Activated B cell treated with CpG ODN at 0.5 μM for 24 hours (primary cell): Measurements from ENCODE around the gene SAMHD1. TPM values are rescaled to one million over a fixed set of nuclear protein-coding genes. Genes with fewer than 3 reads are reported as not detected.
"Not testable (repeated sequence)": the region's sequence is repeated elsewhere in the genome, so short reads cannot be mapped to it uniquely, and the experiment has no call there.

Experiments used
- ATAC-seq: fragments of 200-7000 bp; cut with Tn5 transposase; one replicate; pipeline ENCODE4 v1.10.0; 2021; ENCODE audit warnings: low read depth, mild to moderate bottlenecking, moderate library complexity
- CTCF ChIA-PET: fragments of 350-600 bp; sonication (Branson Sonifier 250); formaldehyde crosslinking; loops from one replicate; lab custom pipeline; 2021; ENCODE audit warnings: antibody characterized with exemption; lab: Charles Lee
- POLR2A ChIA-PET: fragments of 350-600 bp; sonication (Branson Sonifier 250); formaldehyde crosslinking; loops from one replicate; lab custom pipeline; 2021; ENCODE audit warnings: antibody characterized with exemption; lab: Charles Lee
- DNase-seq: peaks from one replicate; pipeline ENCODE4 v3.0.0; 2022
- H3K27ac Mint-ChIP-seq: one replicate; pipeline ENCODE4 v1.8.0; 2020; ENCODE audit warnings: mixed read lengths
- H3K27me3 Mint-ChIP-seq: one replicate; pipeline ENCODE4 v1.8.0; 2021; ENCODE audit warnings: mixed read lengths
- H3K36me3 Mint-ChIP-seq: one replicate; pipeline ENCODE4 v1.8.0; 2021; ENCODE audit warnings: low read depth, mixed read lengths
- H3K4me1 Mint-ChIP-seq: one replicate; pipeline ENCODE4 v1.8.0; 2021; ENCODE audit warnings: mixed read lengths
- H3K4me3 Mint-ChIP-seq: one replicate; pipeline ENCODE4 v1.8.0; 2020; ENCODE audit warnings: mild to moderate bottlenecking, mixed read lengths
- H3K9me3 Mint-ChIP-seq: one replicate; pipeline ENCODE4 v1.8.0; 2020; ENCODE audit warnings: mixed read lengths
- CTCF ChIP-seq: fragments of 200-600 bp; IDR thresholded peaks from one replicate; pipeline ENCODE4 v1.8.0; 2022; ENCODE audit warnings: antibody characterized with exemption, mild to moderate bottlenecking
- intact Hi-C: fragments of 100-400 bp; cut with micrococcal nuclease; formaldehyde crosslinking; loops from one replicate; pipeline ENCODE4 v1.15.1; 2024
- total RNA-seq: library from RNA; stranded (reverse); gene quantifications from 2 replicates; pipeline ENCODE4 v1.2.3, GENCODE V29; 2022

The SAMHD1 gene
- total RNA-seq, 1 donor from 2014 or later, result 16.4 TPM

DNA sequence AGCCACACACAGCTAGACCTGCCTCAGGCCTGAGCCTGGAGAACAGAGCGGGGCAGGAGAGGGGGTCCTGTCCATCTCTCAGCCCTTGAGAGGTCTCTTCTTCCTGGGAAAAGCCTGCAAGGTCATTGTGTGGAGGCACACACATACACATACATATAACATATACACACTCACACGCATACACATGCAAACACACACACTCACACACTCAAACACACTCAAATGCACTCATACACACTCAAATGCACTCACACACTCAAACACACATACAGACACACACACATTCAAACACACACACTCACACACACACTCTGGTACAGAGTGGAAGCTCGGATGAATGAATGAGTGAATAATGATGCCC is 75.1 kb downstream of the SAMHD1 start:
- peaks cover 14% of the 10 kb centered on the region for H3K4me1 Mint-ChIP-seq
- no peaks in the 10 kb centered on the region for H3K9me3 Mint-ChIP-seq
- ATAC-seq, result no peak
- POLR2A ChIA-PET, result no interaction called here
- no peaks in the 10 kb centered on the region for H3K27me3 Mint-ChIP-seq
- H3K36me3 Mint-ChIP-seq, result no peaks in the 10 kb centered on the region
- no peak overlapping the region for H3K27ac Mint-ChIP-seq
- no peak overlapping the region for H3K4me3 Mint-ChIP-seq
- intact Hi-C loops, result no loop called here
- CTCF ChIA-PET, result no interaction called here
- no peak for TF ChIP-seq CTCF
- no peak for DNase-seq

- Mint-ChIP-seq H3K27me3 (no peaks in the 10 kb centered on the region), H3K4me3 (no peak within 1 kb of the TSS), H3K4me1 (peaks cover 14% of the 10 kb centered on the region), H3K27ac (no peak within 1 kb of the TSS), H3K36me3 (no peaks in the 10 kb centered on the region), H3K9me3 (no peaks in the 10 kb centered on the region)
- POLR2A ChIA-PET, result interaction anchor here (0.7 to 1.1 kb wide), 2 partner anchors 9 to 26 kb away, joined by 5 to 9 read pairs; no protein-coding TSS in a partner anchor
- TF ChIP-seq CTCF, result no peak
- DNase-seq (no peak), ATAC-seq (no peak)
- intact Hi-C loops, result no loop called here
- CTCF ChIA-PET, result no interaction called here
Measured at GRCh38 chr20:36875702-36876472, 75.6 kb downstream of the SAMHD1 start, which contains the start of gene TLDC2. TLDC2 (plus strand) TSS chr20:36876138; CDS start chr20:36876175, 37 bp downstream.

DNA sequence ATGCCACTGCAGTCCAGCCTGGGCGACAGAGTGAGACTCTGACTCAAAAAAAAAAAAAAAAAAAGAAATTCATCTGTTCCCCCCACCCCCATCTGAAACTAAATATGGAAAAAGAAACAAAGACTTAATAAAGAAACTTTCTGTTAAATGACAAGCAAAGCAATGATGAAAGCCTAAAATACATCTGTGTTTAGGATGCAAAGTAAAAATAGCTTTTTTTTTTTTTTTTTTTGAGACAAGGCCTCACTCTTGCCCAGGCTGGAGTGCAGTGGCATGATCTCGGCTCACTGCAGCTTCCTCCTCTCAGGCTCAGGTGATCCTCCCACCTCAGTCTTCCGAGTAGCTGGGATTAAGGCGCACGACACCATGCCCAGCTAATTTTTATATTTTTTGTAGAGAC is 76.4 kb downstream of the SAMHD1 start:
- H3K36me3 Mint-ChIP-seq, H3K9me3 Mint-ChIP-seq, ATAC-seq, H3K27ac Mint-ChIP-seq, H3K4me3 Mint-ChIP-seq, DNase-seq, H3K27me3 Mint-ChIP-seq, CTCF ChIA-PET, intact Hi-C loops: not testable (repeated sequence)
- H3K4me1 Mint-ChIP-seq, result peaks cover 14% of the 10 kb centered on the region
- POLR2A ChIA-PET, result interaction anchor here (0.6 to 1.1 kb wide), 3 partner anchors 8 to 36 kb away, joined by 3 to 9 read pairs (median 5); no protein-coding TSS in a partner anchor

DNA sequence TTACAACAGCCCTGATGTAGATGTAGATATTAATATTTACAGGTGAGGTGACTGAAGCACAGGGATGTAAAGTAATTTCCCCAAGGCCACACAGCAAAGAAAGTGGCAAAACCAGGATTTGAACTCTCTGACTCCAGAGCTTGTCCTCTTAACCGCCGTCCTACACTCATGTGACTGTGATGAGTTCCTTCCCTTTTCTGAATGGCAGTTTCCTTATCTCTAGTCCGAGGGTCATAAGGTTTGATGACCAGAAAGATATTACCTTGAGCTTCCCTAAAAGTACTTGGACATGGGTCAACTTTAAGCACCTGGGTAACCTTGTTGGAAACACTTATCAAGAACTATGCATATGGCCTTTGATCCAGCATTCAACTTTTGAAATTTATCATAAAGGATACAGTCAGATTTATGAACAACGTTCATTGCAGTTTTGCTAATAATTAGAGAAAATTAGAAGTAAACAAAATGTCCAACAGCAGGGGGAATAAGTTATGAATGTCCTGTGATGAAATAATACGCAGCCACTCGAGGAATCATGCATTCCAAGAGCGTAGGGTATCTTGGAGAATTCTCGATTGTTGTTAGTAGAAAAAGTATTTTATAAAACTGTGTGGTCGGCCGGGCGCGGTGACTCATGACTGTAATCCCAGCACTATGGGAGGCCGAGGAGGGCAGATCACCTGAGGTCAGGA is 77.9 kb downstream of the SAMHD1 start:
- CTCF ChIA-PET, result interaction anchor here (0.6 to 1.6 kb wide), 2 partner anchors 13 to 367 kb away, joined by 4 read pairs; no protein-coding TSS in a partner anchor
- H3K27ac Mint-ChIP-seq, result no peak overlapping the region

GRCh38 chr20:36872852-36873251 is 78.7 kb downstream of the SAMHD1 start:
- H3K27me3 Mint-ChIP-seq, result no peaks in the 10 kb centered on the region
- no peak for TF ChIP-seq CTCF
- H3K4me1 Mint-ChIP-seq, result peaks cover 14% of the 10 kb centered on the region
- no peak overlapping the region for H3K27ac Mint-ChIP-seq
- no peak overlapping the region for H3K4me3 Mint-ChIP-seq
- ATAC-seq, result no peak
- no peaks in the 10 kb centered on the region for H3K9me3 Mint-ChIP-seq
- no peaks in the 10 kb centered on the region for H3K36me3 Mint-ChIP-seq
- POLR2A ChIA-PET, result interaction anchor here (0.8 kb wide), 1 partner anchor 267 kb away, joined by 3 read pairs; the partner anchor contains the start of gene RAB5IF
- intact Hi-C loops, result no loop called here
- no peak for DNase-seq
- CTCF ChIA-PET, result interaction anchor here (1.6 kb wide), 1 partner anchor 14 kb away, joined by 4 read pairs; no protein-coding TSS in a partner anchor

More for the DNA sequence above, 77.9 kb downstream of the SAMHD1 start:
- POLR2A ChIA-PET, result interaction anchor here (0.8 kb wide), 1 partner anchor 268 kb away, joined by 3 read pairs; the partner anchor contains the start of gene RAB5IF
- H3K4me1 Mint-ChIP-seq, result peaks cover 14% of the 10 kb centered on the region
- intact Hi-C loops, result no loop called here
- no peak for DNase-seq
- ATAC-seq, result no peak
- TF ChIP-seq CTCF, result no peak
- no peaks in the 10 kb centered on the region for H3K36me3 Mint-ChIP-seq
- no peaks in the 10 kb centered on the region for H3K9me3 Mint-ChIP-seq
- no peak overlapping the region for H3K4me3 Mint-ChIP-seq
- H3K27me3 Mint-ChIP-seq, result no peaks in the 10 kb centered on the region
